ENCODE measurements around the gene CHRNA10.

CHRNA10 gene

DNA sequence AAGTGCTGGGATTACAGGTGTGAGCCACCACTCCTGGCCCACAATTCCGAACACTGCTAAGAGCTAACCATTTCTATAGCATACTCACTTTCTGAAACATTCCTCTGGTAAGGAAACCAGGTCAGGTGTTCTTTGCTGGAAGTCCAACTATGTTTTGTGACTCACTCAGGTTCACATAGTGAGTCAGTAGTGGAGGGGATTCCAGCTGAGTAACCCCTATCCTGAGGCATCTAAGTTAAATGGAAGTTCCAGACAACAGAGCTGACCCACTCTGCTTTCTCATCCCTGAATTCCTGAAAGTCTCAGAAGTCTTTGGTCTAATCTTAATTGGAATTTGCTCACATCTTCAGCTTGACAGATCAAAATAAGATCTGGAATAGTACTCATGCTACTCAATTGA is 3.0 kb upstream of the CHRNA10 start:
- Histone ChIP-seq H3K9me2 (ENCODE audit: low read depth, low read length) (no peaks in the 10 kb centered on the region), H3K9ac (ENCODE audit: low read length) (no peak overlapping the region), H3K9me3 (ENCODE audit: low read length) (no peaks in the 10 kb centered on the region), H3K4me1 (ENCODE audit: insufficient read depth, low read length, severe bottlenecking) (no peaks in the 10 kb centered on the region), H3K36me3 (ENCODE audit: insufficient read depth, low read length) (peaks cover 81% of the 10 kb centered on the region), H3K79me2 (ENCODE audit: insufficient read depth, low read length) (no peaks in the 10 kb centered on the region), H4K20me1 (ENCODE audit: insufficient read depth, low read length) (no peaks in the 10 kb centered on the region), H3K27ac (ENCODE audit: low read depth, low read length, poor library complexity, severe bottlenecking) (no peak overlapping the region), H3K27me3 (ENCODE audit: insufficient read depth, low read length) (no peaks in the 10 kb centered on the region), H3K4me2 (ENCODE audit: low read length) (no peak overlapping the region), H3K4me3 (ENCODE audit: low read depth, low read length, poor library complexity, severe bottlenecking) (no peak overlapping the region), H3F3A (ENCODE audit: insufficient read depth, low read length) (no peaks in the 10 kb centered on the region), H2AFZ (ENCODE audit: low read length) (no peak overlapping the region)
- TF ChIP-seq EZH2 (IDR thresholded peaks at IDR 0.05; ENCODE audit: borderline replicate concordance, low read length) = no peak
- TF ChIP-seq, protein P1, sequence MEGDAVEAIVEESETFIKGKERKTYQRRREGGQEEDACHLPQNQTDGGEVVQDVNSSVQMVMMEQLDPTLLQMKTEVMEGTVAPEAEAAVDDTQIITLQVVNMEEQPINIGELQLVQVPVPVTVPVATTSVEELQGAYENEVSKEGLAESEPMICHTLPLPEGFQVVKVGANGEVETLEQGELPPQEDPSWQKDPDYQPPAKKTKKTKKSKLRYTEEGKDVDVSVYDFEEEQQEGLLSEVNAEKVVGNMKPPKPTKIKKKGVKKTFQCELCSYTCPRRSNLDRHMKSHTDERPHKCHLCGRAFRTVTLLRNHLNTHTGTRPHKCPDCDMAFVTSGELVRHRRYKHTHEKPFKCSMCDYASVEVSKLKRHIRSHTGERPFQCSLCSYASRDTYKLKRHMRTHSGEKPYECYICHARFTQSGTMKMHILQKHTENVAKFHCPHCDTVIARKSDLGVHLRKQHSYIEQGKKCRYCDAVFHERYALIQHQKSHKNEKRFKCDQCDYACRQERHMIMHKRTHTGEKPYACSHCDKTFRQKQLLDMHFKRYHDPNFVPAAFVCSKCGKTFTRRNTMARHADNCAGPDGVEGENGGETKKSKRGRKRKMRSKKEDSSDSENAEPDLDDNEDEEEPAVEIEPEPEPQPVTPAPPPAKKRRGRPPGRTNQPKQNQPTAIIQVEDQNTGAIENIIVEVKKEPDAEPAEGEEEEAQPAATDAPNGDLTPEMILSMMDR (IDR thresholded peaks at IDR 0.05; ENCODE audit: low read length) = no peak

DNA sequence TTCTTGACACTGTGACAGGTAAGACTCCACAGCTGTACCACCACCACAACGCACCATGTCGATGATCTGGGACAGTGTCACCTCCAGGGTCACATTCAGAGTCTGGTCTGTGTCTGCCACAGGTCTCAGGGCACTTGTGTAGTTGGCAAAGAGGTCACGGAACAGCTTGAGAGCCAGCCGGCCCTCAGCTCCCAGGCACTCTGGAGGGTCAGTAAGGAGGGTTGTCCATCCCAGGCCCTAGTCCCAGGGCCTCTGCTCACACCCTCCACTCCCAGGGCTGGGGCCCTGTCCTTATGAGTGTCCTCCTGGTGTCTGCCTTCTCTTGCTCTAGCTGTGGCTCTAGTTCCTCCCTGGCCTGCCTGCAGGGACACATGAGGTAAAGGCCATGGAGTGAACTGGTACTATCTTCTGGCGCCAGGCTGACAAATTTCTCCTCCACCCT is 1.4 kb downstream of the CHRNA10 start:
- H3K27me3 ChIP-seq (ENCODE audit: insufficient read depth, low read length) = no peaks in the 10 kb centered on the region
- no peak overlapping the region for H3K9ac ChIP-seq (ENCODE audit: low read length)
- no peak overlapping the region for H2AFZ ChIP-seq (ENCODE audit: low read length)
- H3K27ac ChIP-seq (ENCODE audit: low read depth, low read length, poor library complexity, severe bottlenecking) = no peak overlapping the region
- no peaks in the 10 kb centered on the region for H3K79me2 ChIP-seq (ENCODE audit: insufficient read depth, low read length)
- TF ChIP-seq, protein P1 (IDR thresholded peaks at IDR 0.05; ENCODE audit: low read length) = no peak
- TF ChIP-seq EZH2 (IDR thresholded peaks at IDR 0.05; ENCODE audit: borderline replicate concordance, low read length) = no peak
- H3K9me3 ChIP-seq (ENCODE audit: low read length) = no peaks in the 10 kb centered on the region
- peaks cover 66% of the 10 kb centered on the region for H3K36me3 ChIP-seq (ENCODE audit: insufficient read depth, low read length)
- no peaks in the 10 kb centered on the region for H4K20me1 ChIP-seq (ENCODE audit: insufficient read depth, low read length)
- H3K4me1 ChIP-seq (ENCODE audit: insufficient read depth, low read length, severe bottlenecking) = no peaks in the 10 kb centered on the region
- no peak overlapping the region for H3K4me3 ChIP-seq (ENCODE audit: low read depth, low read length, poor library complexity, severe bottlenecking)
- H3F3A ChIP-seq (ENCODE audit: insufficient read depth, low read length) = no peaks in the 10 kb centered on the region
- no peaks in the 10 kb centered on the region for H3K9me2 ChIP-seq (ENCODE audit: low read depth, low read length)
- H3K4me2 ChIP-seq (ENCODE audit: low read length) = no peak overlapping the region

DNA sequence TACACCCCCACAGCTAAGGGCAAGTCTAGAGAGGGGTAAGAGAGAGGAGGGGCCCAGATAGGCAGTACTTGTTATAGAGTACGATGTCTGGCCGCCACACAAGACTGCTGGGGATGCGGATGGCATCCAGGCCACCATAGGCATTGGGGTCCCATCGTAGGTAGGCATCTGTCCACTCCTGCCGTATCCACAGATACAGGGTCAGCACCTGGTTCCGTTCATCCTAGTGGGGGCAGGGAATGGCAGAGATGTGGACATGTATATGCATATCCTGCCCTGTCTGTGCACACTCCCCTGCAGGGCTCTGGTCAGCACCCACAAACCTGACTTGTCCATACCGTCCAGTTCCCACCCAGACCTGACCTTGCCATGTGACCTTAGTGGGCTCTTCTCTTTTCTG is 2.1 kb downstream of the CHRNA10 start:
- no peak overlapping the region for H2AFZ ChIP-seq (ENCODE audit: low read length)
- H3K4me2 ChIP-seq (ENCODE audit: low read length) = no peak overlapping the region
- H3K9ac ChIP-seq (ENCODE audit: low read length) = no peak overlapping the region
- TF ChIP-seq, protein P1 (IDR thresholded peaks at IDR 0.05; ENCODE audit: low read length) = no peak
- TF ChIP-seq EZH2 (IDR thresholded peaks at IDR 0.05; ENCODE audit: borderline replicate concordance, low read length) = no peak
- no peaks in the 10 kb centered on the region for H3K9me3 ChIP-seq (ENCODE audit: low read length)
- H3K27ac ChIP-seq (ENCODE audit: low read depth, low read length, poor library complexity, severe bottlenecking) = no peak overlapping the region
- no peak overlapping the region for H3K4me3 ChIP-seq (ENCODE audit: low read depth, low read length, poor library complexity, severe bottlenecking)
- no peaks in the 10 kb centered on the region for H3K79me2 ChIP-seq (ENCODE audit: insufficient read depth, low read length)
- no peaks in the 10 kb centered on the region for H4K20me1 ChIP-seq (ENCODE audit: insufficient read depth, low read length)
- no peaks in the 10 kb centered on the region for H3K27me3 ChIP-seq (ENCODE audit: insufficient read depth, low read length)
- H3K9me2 ChIP-seq (ENCODE audit: low read depth, low read length) = no peaks in the 10 kb centered on the region
- no peaks in the 10 kb centered on the region for H3F3A ChIP-seq (ENCODE audit: insufficient read depth, low read length)
- H3K4me1 ChIP-seq (ENCODE audit: insufficient read depth, low read length, severe bottlenecking) = no peaks in the 10 kb centered on the region
- H3K36me3 ChIP-seq (ENCODE audit: insufficient read depth, low read length) = peaks cover 64% of the 10 kb centered on the region
